Stimulated activated CD4-positive, alpha-beta T cell treated with anti-CD3 and anti-CD28 coated beads, Interleukin-1b, Interleukin-23, amount 100 ng/mL, for 48 hours (primary cell): ENCODE data around the gene RNU2-63P.
"Not testable (repeated sequence)": the region's sequence is repeated elsewhere in the genome, so short reads cannot be mapped to it uniquely, and the experiment has no call there.

ENCODE experiments used
- DNase-seq: peaks from one replicate; pipeline ENCODE4 v3.0.0-alpha.2; 2020

Gene RNU2-63P

GRCh38 chr2:88016086-88016959 lies at the start of gene RNU2-63P:
TSS of gene RNU2-63P (minus strand) at chr2:88016547.
- peak; percentile 78 for DNase-seq

DNA sequence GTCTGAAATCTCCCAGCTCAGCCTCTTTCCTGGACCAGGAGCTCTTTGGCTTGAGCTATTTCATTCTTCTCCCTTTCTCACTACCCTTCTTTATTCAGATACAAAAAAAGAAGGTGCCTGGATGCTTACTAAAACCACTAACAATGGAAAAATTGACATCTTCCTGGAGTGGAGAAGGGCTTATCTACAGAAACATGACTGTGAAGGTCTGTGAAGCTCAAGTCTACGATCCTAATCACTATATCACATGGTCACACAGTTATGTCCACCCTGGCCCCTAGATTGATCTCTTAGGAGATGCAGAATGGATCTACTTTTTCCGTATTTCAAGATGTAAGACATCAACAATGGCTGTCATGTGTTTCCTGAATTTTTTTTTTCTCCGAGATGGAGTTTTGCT lies 44.9 kb upstream of the RNU2-63P start:
- DNase-seq, result no peak

DNA sequence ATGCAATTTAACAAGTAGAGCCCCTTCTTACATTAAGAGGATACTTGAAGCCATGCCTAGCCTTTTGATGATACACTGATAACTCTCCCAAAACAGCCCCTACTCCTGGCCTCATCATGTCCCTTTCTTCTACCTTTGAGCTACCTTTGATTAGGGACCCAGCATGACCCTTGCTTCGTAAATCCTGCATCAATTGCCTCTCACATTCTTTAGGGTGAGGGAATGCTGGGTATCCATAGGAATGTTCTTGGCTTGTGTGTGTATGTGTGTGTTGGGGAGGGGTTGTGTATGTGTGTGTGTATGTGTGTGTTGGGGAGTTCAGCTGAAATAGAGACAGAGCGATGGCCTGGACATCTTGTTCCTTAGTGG lies 44.5 kb upstream of the RNU2-63P start:
- no peak for DNase-seq

- DNase-seq, result peak; percentile 34
Observed at GRCh38 chr2:88059979-88060906, 43.9 kb upstream of the RNU2-63P start.

- no peak for DNase-seq
Observed at GRCh38 chr2:88058191-88058590, 41.8 kb upstream of the RNU2-63P start.

DNA sequence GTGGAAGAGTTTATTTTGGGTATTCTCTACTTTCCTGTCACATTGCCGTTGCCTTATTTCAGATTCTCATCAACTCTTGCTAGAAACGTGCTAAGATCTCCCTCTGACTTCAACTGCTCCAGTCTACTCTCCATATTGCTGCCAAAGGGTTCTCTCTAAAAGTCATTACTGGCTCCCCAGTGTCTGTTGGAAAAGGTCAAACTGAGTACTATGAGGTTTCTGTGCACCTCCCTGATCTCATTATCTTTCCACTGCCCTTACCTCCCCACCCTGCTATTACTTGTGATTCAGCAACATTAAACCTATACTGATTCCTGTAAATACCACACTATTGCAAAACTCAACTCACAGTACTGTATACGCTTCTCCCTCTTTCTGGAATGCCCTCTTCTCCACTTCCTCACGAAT lies 41.1 kb upstream of the RNU2-63P start:
- DNase-seq, result no peak

- peak; percentile 95 for DNase-seq
Observed at GRCh38 chr2:88055371-88056128, 39.2 kb upstream of the RNU2-63P start, which contains the start of gene KRCC1. TSS of gene KRCC1 (minus strand) at chr2:88055783. CDS start at chr2:88028563, 27,220 bp downstream.

- no peak for DNase-seq
Observed at GRCh38 chr2:88054782-88055370, 38.5 kb upstream of the RNU2-63P start.

DNA sequence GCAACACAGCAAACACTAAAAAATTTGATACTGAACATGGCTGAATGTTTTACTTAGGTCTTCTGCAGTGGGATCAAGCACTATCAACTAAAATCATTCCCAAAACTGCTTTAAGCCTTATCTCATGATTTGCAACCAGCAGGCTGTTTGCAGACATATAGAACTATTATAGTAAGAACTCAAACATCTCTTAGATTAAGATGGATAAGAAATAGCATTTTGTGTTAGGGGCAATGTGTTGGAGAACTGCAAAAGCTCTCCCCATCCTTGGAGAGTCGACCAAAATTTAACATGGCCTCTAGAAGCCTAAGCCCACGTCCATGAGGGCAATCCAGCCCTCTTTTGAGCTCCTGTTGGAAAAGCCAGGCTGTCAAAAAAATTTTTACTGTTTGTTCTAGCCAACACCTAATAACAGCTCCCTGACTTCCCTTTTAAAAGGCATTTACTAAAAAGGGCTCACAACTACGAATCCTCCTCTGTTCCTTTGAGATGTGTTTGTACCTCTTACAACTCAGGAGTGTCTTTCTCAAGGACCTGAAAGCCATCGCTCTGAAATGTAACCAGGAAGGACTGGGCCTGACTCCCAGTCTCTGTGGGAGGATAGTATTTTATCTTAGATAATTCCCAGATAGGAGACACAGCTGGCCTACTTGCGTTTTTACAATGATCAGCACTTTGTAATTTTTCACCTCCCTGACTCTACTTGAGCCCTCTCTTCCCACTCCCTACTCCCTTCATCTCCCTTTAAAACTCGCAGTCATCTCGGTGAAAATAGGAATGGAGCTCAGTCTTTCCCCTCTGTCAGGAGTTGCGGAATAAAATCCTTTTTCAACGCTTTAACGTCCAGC lies 37.8 kb upstream of the RNU2-63P start:
- DNase-seq, result no peak

DNA sequence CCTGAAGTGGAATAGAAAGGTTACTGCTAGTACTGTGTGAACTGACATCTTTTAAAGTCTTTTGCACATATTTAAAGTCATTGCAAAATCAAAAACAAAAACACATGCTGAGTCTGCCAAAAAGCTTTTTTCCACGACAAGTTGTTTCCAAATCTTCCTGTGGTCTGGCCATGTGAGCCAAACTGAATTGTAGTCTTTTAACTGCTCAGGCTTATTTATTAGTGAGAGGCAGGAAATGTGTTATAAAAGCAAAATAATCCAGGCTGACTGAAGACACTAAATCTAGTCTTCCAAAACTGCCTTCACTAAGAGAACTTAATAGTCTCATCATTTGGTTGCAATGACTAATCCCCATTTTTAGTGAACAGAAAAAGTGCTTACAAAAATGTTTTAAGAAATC lies 36.9 kb upstream of the RNU2-63P start:
- no peak for DNase-seq

DNA sequence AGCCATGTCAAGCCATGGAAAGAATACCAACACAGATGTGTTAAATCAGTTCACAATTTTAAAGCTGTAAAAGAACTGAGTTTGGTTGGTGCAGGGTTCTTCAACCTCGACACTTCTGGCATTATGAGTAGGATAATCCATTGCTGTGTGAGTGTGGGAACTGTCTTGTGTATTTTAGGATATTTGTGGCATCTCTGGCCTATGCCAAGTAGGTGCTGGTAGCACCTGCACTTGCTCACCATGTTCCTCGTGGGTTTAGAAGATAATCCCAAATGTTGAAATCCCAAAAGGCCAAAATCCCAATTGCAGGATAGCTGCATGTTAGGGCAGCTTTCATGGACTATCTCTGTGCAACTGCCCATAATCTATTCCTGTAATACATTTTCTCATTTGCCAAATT lies 35.4 kb upstream of the RNU2-63P start:
- no peak for DNase-seq

DNA sequence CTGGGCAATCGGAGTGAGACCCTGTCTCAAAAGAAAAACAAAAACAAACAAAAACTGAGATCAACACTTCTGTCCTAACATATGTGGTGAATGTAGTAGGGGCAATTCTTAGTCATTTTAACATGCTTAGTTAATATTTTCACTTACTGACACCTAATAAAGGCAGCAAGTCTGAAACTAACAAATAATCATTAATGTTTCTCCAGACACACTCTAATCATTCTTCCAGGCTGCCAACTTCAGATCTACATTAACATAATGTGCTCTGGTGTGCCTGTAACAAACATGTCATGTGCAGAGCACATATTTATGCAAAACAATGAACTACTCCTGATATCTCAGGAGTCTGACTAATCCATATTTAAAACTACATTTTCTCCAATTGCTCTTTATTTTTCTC lies 33.3 kb upstream of the RNU2-63P start:
- no peak for DNase-seq

- DNase-seq, result no peak
Observed at GRCh38 chr2:88048541-88048940, 32.2 kb upstream of the RNU2-63P start.

- not testable (repeated sequence) for DNase-seq
Observed at GRCh38 chr2:88045561-88045960, 29.2 kb upstream of the RNU2-63P start.

GRCh38 chr2:88042476-88042875 lies 26.1 kb upstream of the RNU2-63P start:
- no peak for DNase-seq

GRCh38 chr2:88038263-88039105 lies 22.1 kb upstream of the RNU2-63P start:
- DNase-seq, result no peak

DNA sequence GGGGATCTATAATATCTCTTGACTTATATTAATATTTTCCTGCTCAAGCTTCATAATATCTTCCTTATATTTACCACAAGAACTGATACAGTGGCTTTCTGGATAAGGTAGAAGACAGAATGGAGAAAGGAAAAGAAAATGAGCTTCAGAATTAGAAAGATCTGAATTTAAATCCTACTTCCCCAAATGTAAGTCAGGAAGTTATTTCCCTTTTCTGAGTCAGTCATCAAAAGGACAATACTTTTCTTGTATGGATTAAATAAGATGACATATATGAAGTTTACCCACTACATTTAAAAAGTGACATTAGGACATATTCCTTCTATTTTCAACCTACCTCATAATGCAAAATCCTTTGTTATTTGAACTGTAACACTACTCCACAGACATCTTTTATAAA lies 20.3 kb upstream of the RNU2-63P start:
- DNase-seq, result no peak

DNA sequence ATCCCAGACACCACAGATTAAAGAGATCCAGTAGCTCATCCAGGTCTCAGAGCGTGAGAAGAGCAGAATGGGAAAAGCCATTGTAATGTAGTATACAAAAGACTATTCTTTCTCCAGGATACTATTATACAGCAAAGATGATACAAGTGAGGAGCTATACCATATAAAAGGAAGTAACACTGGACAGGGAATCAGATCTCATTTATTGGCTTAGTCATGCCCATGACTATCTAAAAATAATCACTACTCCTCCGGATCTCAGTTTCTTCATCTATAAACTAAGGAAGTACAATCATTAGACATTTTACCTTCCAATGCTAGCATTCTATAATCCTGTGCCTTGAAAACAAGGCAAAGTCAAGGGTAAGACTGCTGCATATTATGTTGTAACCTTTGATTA lies 19.8 kb upstream of the RNU2-63P start:
- DNase-seq, result no peak

GRCh38 chr2:88032070-88032702 lies 15.8 kb upstream of the RNU2-63P start:
- DNase-seq, result no peak

GRCh38 chr2:88028931-88029330 lies 12.6 kb upstream of the RNU2-63P start:
- DNase-seq, result no peak
